Spleen (tissue), 11 donors: ENCODE data around the gene TYW5. TPM values are rescaled to one million over a fixed set of nuclear protein-coding genes. Genes with fewer than 3 reads are reported as not detected.

Experiments used
- DNase-seq: peaks from one replicate; pipeline ENCODE4 v3.0.0-alpha.2; 2020
- H3K27ac ChIP-seq, 8 donors: fragments of 200-600 bp; sonication (generic) in 7 of 8; 1 replicate in 4 of 8; 2 replicates in 4 of 8; pipeline versions ENCODE4 v1.5.0 to v1.8.0; 2016 to 2021; ENCODE audit warnings: inconsistent platforms in 4 of 8, mild to moderate bottlenecking in 4 of 8, moderate library complexity in 1 of 8
- H3K27me3 ChIP-seq, 7 donors: fragments of 200-600 bp; sonication (generic) in 6 of 7; replicated peaks in 1 of 7; 1 replicate in 4 of 7; 2 replicates in 3 of 7; pipeline versions ENCODE4 v1.5.0 to v1.8.0; 2016 to 2021; ENCODE audit warnings: inconsistent platforms in 3 of 7, mild to moderate bottlenecking in 1 of 7
- H3K36me3 ChIP-seq, 6 donors: fragments of 200-600 bp; sonication (generic) in 5 of 6; 1 replicate in 4 of 6; 2 replicates in 2 of 6; pipeline versions ENCODE4 v1.5.0 to v1.8.0; 2016 to 2021; ENCODE audit warnings: inconsistent platforms in 2 of 6
- H3K4me1 ChIP-seq, 6 donors: fragments of 200-600 bp; sonication (generic) in 5 of 6; 1 replicate in 3 of 6; 2 replicates in 3 of 6; pipeline versions ENCODE4 v1.5.0 to v1.8.0; 2016 to 2021; ENCODE audit warnings: inconsistent platforms in 3 of 6
- H3K4me3 ChIP-seq, 8 donors: fragments of 200-600 bp; sonication (generic) in 7 of 8; 1 replicate in 4 of 8; 2 replicates in 4 of 8; pipeline versions ENCODE4 v1.5.0 to v1.8.0; 2016 to 2021; ENCODE audit warnings: inconsistent platforms in 4 of 8, mild to moderate bottlenecking in 4 of 8, moderate library complexity in 2 of 8
- H3K9me3 ChIP-seq, 8 donors: fragments of 200-600 bp; sonication (generic) in 7 of 8; 1 replicate in 4 of 8; 2 replicates in 4 of 8; pipeline versions ENCODE4 v1.5.0 to v1.8.0; 2016 to 2021; ENCODE audit warnings: inconsistent platforms in 4 of 8
- POLR2A ChIP-seq, 3 donors: fragments of 450-650 bp; IDR thresholded peaks; one replicate each; pipeline ENCODE4 v1.5.1; 2017; ENCODE audit warnings: antibody characterized with exemption in 3 of 3, mild to moderate bottlenecking in 1 of 3
- POLR2AphosphoS5 ChIP-seq, 3 donors: sonication (generic); formaldehyde crosslinking; IDR thresholded peaks; one replicate each; pipeline ENCODE4 v1.5.1; 2017; ENCODE audit warnings: antibody characterized with exemption in 3 of 3
- WGBS, 5 donors: extraction: QIAGEN DNeasy Blood & Tissue Kit in 3 of 5; methylation state at CpG; one replicate each; pipeline versions ENCODE4 v1.1.5 to v1.1.7; 2013 to 2018; 5-methylcytosine and 5-hydroxymethylcytosine counted together
- intact Hi-C: fragments of 100-400 bp; cut with DNase I; formaldehyde crosslinking; loops from one replicate; pipeline ENCODE4 v1.15.0; 2023; ENCODE audit warnings: low total_unique reads
- polyA plus RNA-seq, 3 donors: library from polyadenylated mRNA; stranded (reverse); fragments of 200-250 nt; gene quantifications; one replicate each; pipeline ENCODE4 v1.2.1, GENCODE V29; 2013
- total RNA-seq, 7 donors: library from RNA; depleted of rRNA in 3 of 7; stranded (reverse); fragments of >200 nt in 3 of 7; fragmentation: NEBNext Ultra II Directional in 4 of 7; extraction: Animal tissue kit (Norgen Biotek cat#: 25700) in 4 of 7; gene quantifications; one replicate each; pipeline versions ENCODE4 v1.1.0 to v1.2.1, GENCODE V29; 2016 to 2021
- TF ChIP-seq, protein P1 (sequence below), 11 experiments: fragments of 200-600 bp in 7 of 11; fragments of 450-650 bp in 4 of 11; sonication (generic) in 4 of 11; IDR thresholded peaks in 8 of 11; conservative IDR thresholded peaks in 3 of 11; 1 replicate in 7 of 11; 2 replicates in 4 of 11; pipeline versions ENCODE4 v1.4.0 to v1.8.0; 2016 to 2021; ENCODE audit warnings: antibody characterized with exemption in 11 of 11, inconsistent platforms in 4 of 11, mild to moderate bottlenecking in 1 of 11
- donor health status: healthy with polysubstance abuse.
- donor health status: DM: no; HTN: no; CAD: no; lungs with moderate emphysema.
- donor health status: DM: no; HTN: no; CAD: no.
- donor health status: Bipolar disorder and iron deficiency.
- donor health status: healthy.
- donor health status: DM: no; HTN: no; CAD: no.
- donor health status: DM: yes; HTN: yes; CAD: no.

TYW5 gene
- total and polyA plus RNA-seq, 10 donors, result 2.7 to 15.9 (median 10.1) TPM

DNA sequence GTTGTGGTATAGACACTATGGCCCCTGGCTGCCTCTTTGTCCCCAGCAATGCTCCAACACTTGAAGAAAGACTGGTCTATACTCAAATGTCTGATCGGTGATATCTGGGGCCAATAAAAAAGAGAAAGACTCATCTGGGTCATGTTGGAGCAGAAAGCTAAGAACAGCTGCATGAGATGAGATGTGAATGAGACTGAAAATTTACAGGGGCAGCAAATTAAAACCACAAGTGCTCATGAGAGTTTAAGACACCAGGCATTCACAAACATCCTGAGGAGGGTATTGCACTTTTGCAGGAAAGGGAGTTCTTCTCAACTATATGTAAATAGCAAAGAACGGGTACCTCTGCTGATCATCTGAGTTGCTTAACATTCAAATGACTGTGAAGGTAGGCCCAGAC, 36.4 kb upstream of the TYW5 start:
- intact Hi-C loops, result no loop called here
- WGBS, 5 donors, result 90 to 97% (median 94%) methylated on average over 2 of the region's 2 CpGs

DNA sequence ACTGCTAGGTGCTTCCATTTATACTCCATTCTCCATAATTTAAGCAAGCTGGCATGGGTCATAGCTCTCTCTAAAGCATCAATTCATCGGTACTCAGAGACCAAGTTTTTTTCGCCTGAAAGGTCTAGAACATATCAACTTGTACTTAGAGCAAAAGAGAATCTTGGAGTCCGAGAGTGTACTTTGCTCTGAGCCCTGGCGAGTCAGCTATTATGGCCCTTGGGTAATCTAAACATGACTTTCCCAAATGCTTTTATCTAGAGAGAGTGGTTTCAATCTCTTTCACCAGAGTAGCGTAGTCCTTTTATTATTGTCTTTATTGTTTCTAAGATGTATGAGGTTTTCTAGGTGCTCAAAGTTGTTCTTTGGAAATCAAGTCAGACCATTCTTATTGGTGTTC, 34.5 kb upstream of the TYW5 start:
- Histone ChIP-seq H3K27me3 (no peaks in the 10 kb centered on the region), H3K36me3 (no peaks in the 10 kb centered on the region), H3K27ac (no peak overlapping the region), H3K9me3 (no peaks in the 10 kb centered on the region), H3K4me3 (no peak overlapping the region), H3K4me1 (peaks cover 0 to 8% (median 0%) of the 10 kb centered on the region in 6 donors)
- DNase-seq, result no peak
- 88 to 98% (median 96%) methylated on average over 5 of the region's 5 CpGs for WGBS, 5 donors
- TF ChIP-seq, protein P1, sequence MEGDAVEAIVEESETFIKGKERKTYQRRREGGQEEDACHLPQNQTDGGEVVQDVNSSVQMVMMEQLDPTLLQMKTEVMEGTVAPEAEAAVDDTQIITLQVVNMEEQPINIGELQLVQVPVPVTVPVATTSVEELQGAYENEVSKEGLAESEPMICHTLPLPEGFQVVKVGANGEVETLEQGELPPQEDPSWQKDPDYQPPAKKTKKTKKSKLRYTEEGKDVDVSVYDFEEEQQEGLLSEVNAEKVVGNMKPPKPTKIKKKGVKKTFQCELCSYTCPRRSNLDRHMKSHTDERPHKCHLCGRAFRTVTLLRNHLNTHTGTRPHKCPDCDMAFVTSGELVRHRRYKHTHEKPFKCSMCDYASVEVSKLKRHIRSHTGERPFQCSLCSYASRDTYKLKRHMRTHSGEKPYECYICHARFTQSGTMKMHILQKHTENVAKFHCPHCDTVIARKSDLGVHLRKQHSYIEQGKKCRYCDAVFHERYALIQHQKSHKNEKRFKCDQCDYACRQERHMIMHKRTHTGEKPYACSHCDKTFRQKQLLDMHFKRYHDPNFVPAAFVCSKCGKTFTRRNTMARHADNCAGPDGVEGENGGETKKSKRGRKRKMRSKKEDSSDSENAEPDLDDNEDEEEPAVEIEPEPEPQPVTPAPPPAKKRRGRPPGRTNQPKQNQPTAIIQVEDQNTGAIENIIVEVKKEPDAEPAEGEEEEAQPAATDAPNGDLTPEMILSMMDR (IDR thresholded peaks at IDR 0.05 in 8 of 11, conservative IDR thresholded peaks at IDR 0.05 in 3 of 11), result no peak
- TF ChIP-seq POLR2A (IDR thresholded peaks at IDR 0.05) (no peak), POLR2AphosphoS5 (IDR thresholded peaks at IDR 0.05) (no peak)
- intact Hi-C loops, result loop anchor here (10.0 kb wide), 1 partner anchor 315 kb away; the partner anchor contains the start of gene SPATS2L

More for the DNA sequence above, 36.4 kb upstream of the TYW5 start:
- Histone ChIP-seq H3K36me3 (no peaks in the 10 kb centered on the region), H3K4me1 (no peaks in the 10 kb centered on the region), H3K9me3 (no peaks in the 10 kb centered on the region), H3K27me3 (no peaks in the 10 kb centered on the region), H3K4me3 (no peak overlapping the region), H3K27ac (no peak overlapping the region)
- TF ChIP-seq POLR2AphosphoS5 (IDR thresholded peaks at IDR 0.05), result no peak
- no peak for TF ChIP-seq POLR2A (IDR thresholded peaks at IDR 0.05)
- TF ChIP-seq, protein P1 (IDR thresholded peaks at IDR 0.05 in 8 of 11, conservative IDR thresholded peaks at IDR 0.05 in 3 of 11), result no peak
- DNase-seq, result no peak

DNA sequence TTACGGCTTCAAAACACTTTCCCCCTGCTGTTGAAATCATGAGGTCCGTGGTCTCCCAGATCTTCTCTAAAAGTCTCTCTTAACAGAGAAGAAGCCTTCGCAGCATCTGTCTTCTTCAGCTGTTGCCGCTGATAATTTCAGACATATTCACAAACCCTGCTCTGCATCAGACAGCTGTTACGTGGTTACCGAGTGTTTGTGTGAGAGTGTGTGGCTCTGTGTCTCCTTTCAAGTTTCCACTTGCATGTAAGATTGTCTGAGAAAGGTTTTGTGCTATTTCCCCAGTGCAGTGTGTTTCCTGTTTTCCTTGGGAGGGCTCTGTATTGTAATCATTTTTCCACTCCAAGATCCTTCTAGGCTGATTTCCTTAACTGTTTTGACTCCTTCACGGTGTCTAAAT, 32.9 kb upstream of the TYW5 start:
- peaks cover 0 to 8% (median 0%) of the 10 kb centered on the region in 6 donors for H3K4me1 ChIP-seq
- no peak overlapping the region for H3K4me3 ChIP-seq
- intact Hi-C loops, result loop anchor here (10.0 kb wide), 1 partner anchor 317 kb away; the partner anchor contains the start of gene SPATS2L
- no peak for DNase-seq
- H3K36me3 ChIP-seq, result no peaks in the 10 kb centered on the region
- no peak for TF ChIP-seq POLR2A (IDR thresholded peaks at IDR 0.05)
- no peak for TF ChIP-seq POLR2AphosphoS5 (IDR thresholded peaks at IDR 0.05)
- TF ChIP-seq, protein P1 (IDR thresholded peaks at IDR 0.05 in 8 of 11, conservative IDR thresholded peaks at IDR 0.05 in 3 of 11), result no peak
- no peaks in the 10 kb centered on the region for H3K9me3 ChIP-seq
- H3K27ac ChIP-seq, result no peak overlapping the region
- WGBS, 5 donors, result 20 to 32% (median 27%) methylated on average over 7 of the region's 7 CpGs
- no peaks in the 10 kb centered on the region for H3K27me3 ChIP-seq

DNA sequence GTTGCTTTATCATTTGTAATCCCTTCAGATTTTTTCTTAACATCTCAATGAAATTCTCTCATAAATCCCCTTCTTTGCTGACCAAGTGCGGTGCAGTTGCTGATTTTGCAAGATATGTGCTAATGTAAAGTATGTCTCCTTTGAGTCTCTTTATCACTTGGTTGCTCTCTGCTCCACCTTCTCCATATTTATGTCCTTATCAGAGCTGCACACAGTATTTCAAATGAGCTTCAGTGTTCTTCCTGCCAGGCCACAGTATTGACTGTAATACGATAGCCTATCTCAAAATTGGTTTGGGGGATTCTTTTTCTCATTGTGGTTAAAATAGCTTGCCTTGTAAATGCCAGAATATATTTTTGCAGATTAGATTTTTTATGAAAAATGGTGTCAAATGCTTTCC, 32.3 kb upstream of the TYW5 start:
- TF ChIP-seq POLR2AphosphoS5 (IDR thresholded peaks at IDR 0.05) (no peak), POLR2A (IDR thresholded peaks at IDR 0.05) (no peak)
- TF ChIP-seq, protein P1 (IDR thresholded peaks at IDR 0.05 in 8 of 11, conservative IDR thresholded peaks at IDR 0.05 in 3 of 11), result no peak
- H3K27ac ChIP-seq, result no peak overlapping the region
- H3K9me3 ChIP-seq, result no peaks in the 10 kb centered on the region
- no peaks in the 10 kb centered on the region for H3K27me3 ChIP-seq
- peaks cover 0 to 8% (median 0%) of the 10 kb centered on the region in 6 donors for H3K4me1 ChIP-seq
- WGBS, 5 donors, result 78 to 89% (median 87%) methylated on average over 2 of the region's 2 CpGs
- intact Hi-C loops, result loop anchor here (10.0 kb wide), 1 partner anchor 317 kb away; the partner anchor contains the start of gene SPATS2L
- H3K4me3 ChIP-seq, result no peak overlapping the region
- DNase-seq, result no peak
- no peaks in the 10 kb centered on the region for H3K36me3 ChIP-seq
